HG03378 (cell line): Measurements from ENCODE around the gene GYG2.
"Not testable (repeated sequence)": the region's sequence is repeated elsewhere in the genome, so short reads cannot be mapped to it uniquely, and the experiment has no call there.

Source experiments
- ATAC-seq: cut with Tn5 transposase; IDR thresholded peaks from one replicate; pipeline ENCODE4 v1.9.1; 2021; ENCODE audit warnings: mild to moderate bottlenecking, moderate library complexity; ENCODE audit not compliant: unreplicated experiment

The GYG2 gene

DNA sequence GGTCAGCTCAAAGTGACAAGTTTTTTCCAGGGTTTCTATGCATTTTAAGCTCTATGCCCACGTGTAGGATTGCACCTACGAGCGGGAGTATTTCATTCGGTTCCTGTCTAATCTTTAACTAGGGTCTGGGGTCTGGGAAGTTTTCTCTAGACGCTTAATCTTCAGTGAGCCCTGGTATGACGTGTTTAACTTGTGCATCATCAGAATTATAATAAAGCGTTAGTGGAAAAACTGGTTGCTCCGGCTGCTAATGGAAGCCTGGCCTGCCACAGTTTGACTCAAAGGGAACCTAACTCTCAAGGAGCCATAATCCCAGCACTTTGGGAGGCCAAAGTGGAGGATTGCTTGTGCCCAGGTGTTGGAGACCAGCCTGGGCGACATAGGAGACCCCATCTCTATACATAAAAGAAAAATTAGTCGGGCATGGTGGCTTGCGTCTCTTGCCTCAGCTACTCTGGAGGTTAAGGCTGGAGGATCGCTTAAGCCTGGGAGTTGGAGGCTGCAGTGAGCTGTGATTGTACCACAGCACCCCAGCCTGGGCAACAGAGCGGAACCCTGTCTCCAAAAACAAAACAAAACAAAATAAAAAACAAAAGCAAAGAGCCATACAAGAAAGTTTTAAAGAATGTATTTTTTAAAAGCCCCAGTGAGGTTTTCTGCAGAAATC is 70.2 kb downstream of the GYG2 start:
- ATAC-seq, result no peak

DNA sequence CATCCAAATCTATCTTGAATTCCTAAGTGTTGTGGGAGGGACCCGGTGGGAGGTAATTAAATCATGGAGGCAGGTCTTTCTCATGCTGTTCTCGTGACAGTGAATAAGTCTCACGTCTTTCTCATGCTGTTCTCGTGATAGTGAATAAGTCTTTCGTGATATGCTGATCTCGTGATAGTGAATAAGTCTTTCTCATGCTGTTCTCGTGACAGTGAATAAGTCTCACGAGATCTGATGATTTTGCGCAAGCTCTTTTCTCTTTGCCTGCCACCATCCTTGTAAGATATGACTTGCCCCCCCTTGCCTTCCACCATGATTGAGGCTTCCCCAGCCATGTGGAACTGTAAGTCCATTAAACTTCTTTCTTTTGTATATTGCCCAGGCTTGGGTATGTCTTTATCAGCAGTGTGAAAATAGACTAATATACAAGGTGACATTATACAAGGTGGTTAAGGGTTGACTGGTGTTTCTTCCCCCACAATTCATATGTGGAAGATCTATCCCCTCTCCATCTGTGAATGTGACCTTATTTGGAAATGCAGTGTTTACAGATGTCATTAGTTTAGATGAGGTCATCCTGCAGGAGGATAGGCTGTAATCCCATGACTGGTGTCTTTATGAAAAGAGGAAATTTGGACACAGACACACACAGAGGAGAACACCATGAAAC is 72.8 kb downstream of the GYG2 start:
- ATAC-seq, result no peak

DNA sequence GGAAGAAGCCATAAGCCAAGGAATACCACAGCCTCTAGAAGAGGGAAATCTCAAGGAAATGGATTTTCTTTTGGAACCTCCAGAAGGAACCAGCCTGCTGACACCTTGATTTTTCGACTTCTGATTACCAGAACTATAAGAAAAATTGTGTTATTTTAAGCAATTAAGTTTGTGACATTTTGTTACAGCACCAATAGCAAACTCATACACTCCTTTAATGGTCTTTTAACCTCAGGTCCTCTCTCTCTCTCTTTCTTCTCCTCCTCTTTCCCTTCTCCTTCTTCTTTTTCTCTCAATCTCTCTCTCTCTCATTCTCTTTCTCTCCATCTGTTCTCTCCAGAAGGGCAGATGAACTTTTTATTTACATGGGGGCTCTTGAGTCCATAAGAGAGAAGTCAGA is 74.1 kb downstream of the GYG2 start:
- no peak for ATAC-seq

DNA sequence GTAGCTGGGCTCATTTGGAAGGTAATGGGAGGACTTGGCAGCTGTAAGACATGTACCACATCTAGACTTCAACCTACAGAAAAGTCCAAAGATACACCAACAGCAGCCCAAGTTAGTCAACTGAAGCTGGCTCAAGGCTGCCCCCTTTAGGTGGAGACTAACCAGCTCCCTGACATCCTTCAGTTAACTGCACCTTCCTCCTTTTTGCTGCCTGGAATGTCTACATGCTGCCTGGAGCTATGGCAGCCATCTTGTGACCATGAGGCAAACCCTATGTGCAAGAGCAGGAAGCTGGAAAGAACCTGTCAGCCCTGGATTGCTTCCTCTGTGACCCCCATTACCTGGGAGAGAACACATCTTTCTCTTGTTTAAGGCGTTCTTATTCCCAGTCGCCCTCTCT is 74.6 kb downstream of the GYG2 start:
- no peak for ATAC-seq

DNA sequence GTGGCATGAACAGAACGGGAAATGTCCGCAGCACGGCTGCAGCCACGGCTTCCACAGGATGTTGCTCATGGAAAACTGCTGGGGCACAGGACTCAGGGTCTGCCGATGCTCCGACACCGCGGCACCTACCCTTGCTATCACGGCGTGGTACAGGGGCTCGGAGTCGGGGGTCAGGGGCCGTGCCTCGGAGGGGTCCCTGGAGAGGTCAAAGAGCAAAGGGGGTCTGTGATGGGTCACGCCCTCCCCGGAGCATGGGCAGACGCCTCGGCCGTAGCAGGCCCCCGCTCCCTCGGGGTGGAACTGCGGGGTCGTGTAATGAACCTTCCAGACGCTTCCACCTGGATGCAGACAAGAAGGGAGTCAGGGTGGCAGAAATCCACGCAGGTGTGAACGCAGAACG is 78.6 kb downstream of the GYG2 start:
- ATAC-seq, result no peak

DNA sequence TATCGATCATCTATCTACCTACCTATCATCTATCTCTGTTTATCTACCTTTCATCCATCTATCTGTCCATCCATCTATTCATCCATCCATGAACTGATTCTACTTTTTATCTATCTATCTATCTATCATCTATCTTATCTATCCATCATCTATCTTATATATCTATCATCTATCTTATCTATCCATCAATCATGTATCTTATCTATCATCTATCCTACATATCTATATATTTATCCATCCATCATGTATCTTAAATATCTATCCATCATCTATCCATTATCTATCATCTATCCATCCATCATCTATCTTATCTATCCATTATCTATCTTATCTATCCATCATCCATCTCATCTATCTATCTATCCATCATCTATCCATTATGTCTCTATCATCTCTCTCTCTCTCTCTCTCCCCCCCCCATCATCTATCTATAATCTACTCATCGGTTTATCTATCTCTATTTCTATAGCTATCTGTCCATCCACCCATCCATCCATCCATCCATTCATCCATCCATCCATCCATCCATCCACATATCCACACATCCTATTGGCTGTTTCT is 79.5 kb downstream of the GYG2 start:
- no peak for ATAC-seq

DNA sequence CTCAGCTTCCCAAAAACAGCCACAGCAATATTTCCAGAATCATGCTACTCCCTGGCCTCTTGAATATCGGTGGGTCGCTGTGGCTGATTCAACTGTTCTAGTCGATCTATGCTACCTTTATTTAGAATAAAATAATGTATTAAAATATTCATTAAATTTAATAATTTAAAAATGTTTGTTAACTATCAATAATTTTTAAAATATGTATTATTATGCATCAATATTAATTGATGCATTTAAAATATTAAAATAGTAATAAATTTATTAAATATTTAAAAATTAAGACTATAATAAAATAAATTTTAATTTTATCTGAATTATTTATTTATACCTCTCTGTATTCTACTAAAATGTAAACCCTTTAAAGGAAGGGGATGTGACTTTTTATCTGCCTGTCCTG is 81.4 kb downstream of the GYG2 start:
- no peak for ATAC-seq

DNA sequence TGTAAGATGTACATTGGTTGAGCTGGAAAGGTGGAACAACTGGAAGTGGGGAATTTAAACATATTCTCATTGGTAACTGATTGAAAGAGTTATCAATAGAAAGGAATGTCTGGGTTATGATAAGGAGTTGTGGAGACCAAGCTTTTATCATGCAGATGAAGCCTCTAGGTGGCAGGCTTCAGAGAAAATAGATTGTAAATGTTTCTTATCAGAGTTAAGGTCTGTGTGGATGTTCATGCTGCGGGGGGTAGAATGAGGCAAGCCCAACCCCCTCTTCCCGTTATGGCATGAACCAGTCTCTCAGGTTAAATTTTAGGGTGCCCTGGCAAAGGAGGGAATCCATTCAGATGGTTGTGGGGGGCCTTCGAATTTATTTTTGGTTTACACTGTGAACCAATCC is 84.4 kb downstream of the GYG2 start:
- no peak for ATAC-seq

DNA sequence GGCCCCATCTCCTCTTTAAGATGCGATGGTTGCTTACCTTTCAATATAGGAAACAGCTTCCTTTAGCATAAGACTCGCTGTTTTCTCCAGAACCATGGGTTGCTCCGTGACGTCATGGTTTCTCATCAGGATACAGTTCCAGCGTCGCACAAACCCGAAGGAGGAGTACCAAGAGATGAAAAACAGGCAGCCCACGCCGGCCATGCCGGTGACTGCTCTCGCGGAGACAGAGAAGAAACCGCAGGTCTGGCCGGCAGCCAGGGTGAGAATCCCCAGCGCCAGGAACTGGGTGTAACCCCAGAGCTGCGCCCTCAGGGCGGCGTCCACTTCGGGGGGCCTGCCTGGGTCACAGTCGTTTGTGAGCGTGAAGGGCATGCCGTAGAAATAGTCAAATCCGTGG is 89.0 kb downstream of the GYG2 start:
- ATAC-seq, result no peak

DNA sequence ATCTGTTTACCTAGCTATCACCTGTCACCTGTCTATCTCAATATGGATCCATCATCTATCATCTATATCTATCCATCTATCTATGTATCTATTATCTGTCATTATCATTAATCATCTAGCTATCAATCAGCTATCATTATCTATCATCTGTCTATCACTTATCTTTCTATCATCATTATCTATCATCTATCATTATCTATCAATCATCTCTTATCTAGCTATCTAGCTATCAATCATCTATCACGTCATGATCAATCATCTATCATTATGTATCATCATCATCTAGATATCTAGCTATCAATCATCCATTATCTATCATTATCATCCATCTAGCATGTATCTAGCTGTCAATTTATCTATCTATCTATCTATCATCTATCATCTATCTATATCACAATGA is 92.5 kb downstream of the GYG2 start:
- ATAC-seq, result no peak

DNA sequence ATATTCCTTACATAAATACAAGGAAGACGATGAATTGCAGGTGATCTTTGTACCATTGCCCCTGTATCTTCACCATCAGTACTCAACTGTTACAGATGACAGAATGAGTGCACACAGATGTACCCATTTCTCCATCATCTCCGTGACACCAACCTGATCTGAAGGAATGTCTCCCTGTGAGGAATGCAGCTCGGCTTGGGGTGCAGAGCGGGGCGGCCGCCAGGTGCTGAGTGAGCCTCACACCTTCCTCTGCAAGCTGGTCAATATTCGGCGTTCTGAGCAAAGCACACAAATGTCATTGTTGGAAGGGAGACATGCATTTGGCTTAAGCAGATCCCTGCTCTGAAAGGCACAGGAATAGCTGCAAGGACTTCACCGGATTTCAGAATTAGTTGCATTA is 93.0 kb downstream of the GYG2 start:
- ATAC-seq, result no peak

DNA sequence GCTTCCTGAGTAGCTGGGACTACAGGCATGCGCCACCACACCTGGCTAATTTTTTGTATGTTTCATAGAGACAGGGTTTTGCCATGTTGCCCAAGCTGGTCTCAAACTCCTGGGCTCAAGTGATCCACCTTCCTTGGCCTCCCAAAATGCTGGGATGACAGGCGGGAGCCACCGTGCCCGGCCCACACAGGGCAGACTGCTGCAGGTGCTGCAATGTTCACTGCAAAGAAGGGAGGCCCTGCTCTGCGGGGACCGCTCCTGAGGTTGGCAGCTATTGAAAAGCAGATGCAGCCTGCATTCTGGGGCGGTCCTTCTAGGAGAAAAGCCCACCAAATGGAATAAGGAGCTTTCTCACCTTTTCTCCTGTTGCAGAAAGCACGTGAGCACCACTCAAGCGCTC is 95.4 kb downstream of the GYG2 start:
- no peak for ATAC-seq

DNA sequence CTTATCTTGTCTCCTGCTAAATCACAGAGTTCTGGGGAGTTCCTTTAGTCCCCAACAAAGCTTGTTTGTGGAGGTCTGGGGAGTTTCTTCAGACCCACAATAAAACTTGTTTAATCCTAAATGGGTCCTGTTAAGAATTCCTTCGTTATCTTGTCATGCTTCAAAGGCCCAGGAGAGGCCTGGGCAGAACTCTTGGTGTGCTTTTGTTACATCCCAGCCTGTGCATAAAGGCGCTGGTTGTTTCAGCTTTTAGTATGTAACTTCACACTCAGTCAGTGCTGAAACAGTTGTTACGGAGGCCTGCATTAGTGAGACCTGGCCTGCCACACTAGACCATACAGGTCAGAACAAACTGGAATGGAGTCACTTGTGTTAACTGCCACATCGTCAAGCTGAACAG is 97.5 kb downstream of the GYG2 start:
- ATAC-seq, result not testable (repeated sequence)

DNA sequence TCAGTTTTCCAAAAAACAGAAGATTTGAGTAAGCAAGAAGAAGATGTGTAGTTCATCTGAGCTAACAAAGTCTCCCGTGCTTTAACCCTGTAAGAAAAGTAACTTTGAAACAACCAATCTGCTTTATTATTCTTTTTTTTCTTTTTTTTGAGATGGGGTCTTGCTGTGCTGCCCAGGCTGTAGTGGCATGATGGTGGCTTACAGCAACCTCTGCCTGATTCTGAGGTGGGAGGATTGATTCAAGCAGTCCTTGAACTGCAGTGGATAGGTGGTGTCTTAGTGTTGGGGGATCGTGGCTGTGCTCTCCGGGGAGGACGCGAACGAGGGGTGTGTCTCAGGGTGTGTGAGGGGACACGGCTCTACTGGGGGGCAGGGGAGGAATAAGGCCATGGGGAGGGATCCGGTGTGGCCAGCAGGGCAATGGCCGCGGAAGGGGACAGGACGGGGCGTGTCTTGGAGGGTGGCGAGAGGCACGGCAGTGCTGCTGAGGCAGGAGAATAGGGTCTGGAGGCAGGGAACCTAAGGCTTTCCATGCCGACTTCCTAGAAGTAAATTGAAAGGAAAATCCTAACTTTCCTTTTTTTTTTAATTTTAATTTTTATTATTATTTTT is 98.0 kb downstream of the GYG2 start:
- no peak for ATAC-seq

DNA sequence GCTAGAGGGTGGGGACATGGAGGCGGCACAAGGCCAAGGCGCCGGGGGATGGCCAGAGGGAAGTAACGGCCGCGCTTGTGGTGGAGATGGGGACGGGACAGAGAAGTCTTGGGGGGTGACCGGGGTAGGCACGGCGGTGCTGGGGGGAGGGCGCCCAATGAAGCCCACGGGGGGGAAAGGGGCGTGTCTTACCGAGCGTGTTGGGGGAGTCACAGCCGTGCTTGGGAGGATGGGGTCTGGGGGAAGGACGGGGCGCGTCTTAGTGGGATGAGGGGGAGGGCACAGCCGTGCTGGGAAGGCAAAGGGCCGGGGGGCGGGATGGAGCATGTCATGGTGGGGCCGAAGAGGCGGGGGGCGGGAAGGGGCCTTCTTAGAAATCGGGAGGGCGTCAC is 99.5 kb downstream of the GYG2 start:
- no peak for ATAC-seq

DNA sequence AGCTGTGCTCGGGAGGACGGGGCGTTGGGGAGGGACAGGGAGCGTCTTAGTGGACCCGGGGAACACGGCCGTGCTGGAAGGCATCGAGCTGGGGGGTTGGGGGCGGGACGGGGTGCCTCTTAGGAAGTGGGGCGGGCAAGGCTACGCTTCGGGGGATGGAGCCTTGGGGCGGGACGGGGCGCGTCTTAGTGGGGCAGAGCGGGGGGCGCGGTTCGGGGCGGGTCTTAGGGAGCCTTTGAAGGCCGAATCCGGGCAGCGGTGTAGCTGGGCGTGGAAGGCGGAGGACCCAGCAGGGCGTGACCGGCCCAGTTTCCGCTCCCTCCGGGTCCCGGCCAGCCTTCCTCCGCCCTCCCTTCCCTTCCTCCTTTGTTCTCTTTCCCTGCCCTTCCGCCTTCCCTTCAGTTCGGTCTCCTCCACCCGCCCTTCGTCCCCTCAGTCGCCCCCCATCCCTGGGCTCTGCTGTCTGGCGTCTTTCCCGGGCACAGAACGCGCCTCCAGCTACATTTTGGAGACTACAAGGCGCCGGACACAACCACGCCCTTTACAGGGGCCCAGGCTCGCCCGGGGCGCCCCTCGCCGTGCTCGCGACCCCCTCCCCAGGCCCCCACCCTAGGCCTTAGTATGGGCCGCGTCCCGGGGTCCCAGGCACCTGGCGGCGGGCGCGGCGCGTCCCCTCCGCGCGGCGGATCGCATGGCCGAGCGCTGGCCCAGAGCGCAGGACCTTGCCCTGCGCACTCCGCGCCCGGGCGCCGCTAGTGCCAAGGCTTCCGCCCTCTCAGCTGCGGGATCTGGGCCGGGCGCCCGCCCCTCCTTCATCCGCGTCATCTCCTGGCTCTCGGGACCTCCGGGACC is 100.1 kb downstream of the GYG2 start, which contains the start of gene ARSD:
Gene ARSD (minus strand): TSS at position 757 of the 852 bp plus-strand sequence. CDS start 64 bp downstream, at position 693.
- peak; percentile 74 for ATAC-seq

DNA sequence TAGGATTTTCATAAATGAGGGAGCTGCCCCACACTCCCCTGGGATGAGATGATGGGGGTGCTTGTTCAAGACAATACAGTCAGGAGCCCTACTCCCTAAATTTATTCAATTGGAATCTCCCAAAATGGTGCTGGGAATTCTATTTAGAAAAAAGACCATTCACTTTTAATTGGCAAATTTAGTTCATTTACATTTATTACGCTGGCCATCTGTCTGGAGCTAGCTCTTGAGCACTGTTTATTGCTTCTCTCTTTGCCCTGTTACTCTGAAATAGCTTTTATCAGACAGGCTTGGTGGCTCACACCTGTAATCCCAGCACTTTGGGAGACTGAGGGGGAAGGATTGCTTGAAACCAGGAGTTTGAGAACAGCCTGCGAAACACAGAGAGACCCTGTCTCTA is 102.4 kb downstream of the GYG2 start:
- ATAC-seq, result no peak

DNA sequence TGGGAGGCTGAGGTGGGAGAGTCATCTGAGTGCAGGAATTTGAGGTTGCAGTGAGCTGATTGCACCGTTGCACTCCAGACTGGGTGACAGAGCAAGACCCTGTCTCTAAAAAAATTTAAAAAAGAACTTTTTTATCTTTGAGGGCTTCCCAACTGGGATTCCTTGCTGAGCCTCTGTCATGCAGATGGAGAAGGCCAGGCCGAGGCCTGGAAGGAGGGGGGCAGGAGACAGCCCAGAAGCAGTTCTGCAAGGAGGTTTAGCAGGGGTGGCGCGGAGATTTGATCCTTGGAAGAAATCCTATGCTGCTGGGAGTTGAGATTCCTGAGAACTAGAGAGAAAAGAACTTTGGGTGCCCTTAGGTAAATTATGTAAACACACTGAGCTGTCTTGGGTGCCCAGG is 102.9 kb downstream of the GYG2 start:
- no peak for ATAC-seq
